ENCODE data around the gene ARHGEF19.
"Not testable (repeated sequence)": the region's sequence is repeated elsewhere in the genome, so short reads cannot be mapped to it uniquely, and the experiment has no call there.

Gene ARHGEF19

GRCh38 chr1:16221499-16221898 is 9.0 kb upstream of the ARHGEF19 start:
- Histone ChIP-seq H3K4me3 (ENCODE audit: low read depth, low read length) (no peak overlapping the region), H2AFZ (ENCODE audit: low read length, unreplicated experiment) (no peak overlapping the region), H3K27ac (ENCODE audit: low read depth, low read length) (no peak overlapping the region), H3K4me1 (ENCODE audit: control insufficient read depth, insufficient read depth, low read length, unreplicated experiment) (no peaks in the 10 kb centered on the region), H3K79me2 (ENCODE audit: control insufficient read depth, insufficient read depth, low read length, unreplicated experiment) (no peaks in the 10 kb centered on the region), H3K36me3 (ENCODE audit: insufficient read depth, low read length) (no peaks in the 10 kb centered on the region), H3K27me3 (ENCODE audit: insufficient read depth, low read length) (peaks cover 6% of the 10 kb centered on the region)

GRCh38 chr1:16219968-16220500 is 7.6 kb upstream of the ARHGEF19 start:
- Histone ChIP-seq H3K79me2 (ENCODE audit: control insufficient read depth, insufficient read depth, low read length, unreplicated experiment) (no peaks in the 10 kb centered on the region), H2AFZ (ENCODE audit: low read length, unreplicated experiment) (peak overlapping the region; percentile 57), H3K27me3 (ENCODE audit: insufficient read depth, low read length) (no peaks in the 10 kb centered on the region), H3K36me3 (ENCODE audit: insufficient read depth, low read length) (no peaks in the 10 kb centered on the region), H3K4me3 (ENCODE audit: low read depth, low read length) (peak overlapping the region; percentile 55; the same call in 1 of the 2 replicates), H3K27ac (ENCODE audit: low read depth, low read length) (no peak overlapping the region), H3K4me1 (ENCODE audit: control insufficient read depth, insufficient read depth, low read length, unreplicated experiment) (no peaks in the 10 kb centered on the region)

DNA sequence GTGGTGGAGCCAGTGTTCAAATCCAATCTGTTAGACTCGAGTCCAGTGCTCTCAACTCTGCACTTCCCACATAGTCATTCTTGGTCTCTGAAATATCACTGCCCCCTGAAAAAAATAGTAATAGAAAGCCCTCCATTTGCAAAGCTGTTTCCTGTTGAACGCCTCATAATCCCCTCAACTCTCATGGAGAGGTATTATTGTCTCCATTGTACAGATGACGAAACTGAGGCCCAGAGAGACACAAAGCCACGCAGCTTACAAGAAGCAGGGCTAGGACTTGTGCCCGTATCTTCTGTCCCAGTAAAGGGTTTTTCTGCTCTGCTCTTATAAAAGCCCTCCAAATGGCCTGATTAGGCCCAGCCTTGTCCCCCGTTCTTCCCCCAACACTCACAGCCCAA is 6.2 kb upstream of the ARHGEF19 start:
- Histone ChIP-seq H3K27me3 (ENCODE audit: insufficient read depth, low read length) (no peaks in the 10 kb centered on the region), H3K4me1 (ENCODE audit: control insufficient read depth, insufficient read depth, low read length, unreplicated experiment) (no peaks in the 10 kb centered on the region), H3K4me3 (ENCODE audit: low read depth, low read length) (no peak overlapping the region), H3K36me3 (ENCODE audit: insufficient read depth, low read length) (no peaks in the 10 kb centered on the region), H3K27ac (ENCODE audit: low read depth, low read length) (no peak overlapping the region), H2AFZ (ENCODE audit: low read length, unreplicated experiment) (no peak overlapping the region), H3K79me2 (ENCODE audit: control insufficient read depth, insufficient read depth, low read length, unreplicated experiment) (no peaks in the 10 kb centered on the region)

GRCh38 chr1:16218014-16218673 is 5.7 kb upstream of the ARHGEF19 start:
- H3K36me3 ChIP-seq (ENCODE audit: insufficient read depth, low read length) = no peaks in the 10 kb centered on the region
- H3K4me3 ChIP-seq (ENCODE audit: low read depth, low read length) = no peak overlapping the region
- no peaks in the 10 kb centered on the region for H3K27me3 ChIP-seq (ENCODE audit: insufficient read depth, low read length)
- no peaks in the 10 kb centered on the region for H3K79me2 ChIP-seq (ENCODE audit: control insufficient read depth, insufficient read depth, low read length, unreplicated experiment)
- H2AFZ ChIP-seq (ENCODE audit: low read length, unreplicated experiment) = no peak overlapping the region
- no peak overlapping the region for H3K27ac ChIP-seq (ENCODE audit: low read depth, low read length)
- no peaks in the 10 kb centered on the region for H3K4me1 ChIP-seq (ENCODE audit: control insufficient read depth, insufficient read depth, low read length, unreplicated experiment)

GRCh38 chr1:16217061-16217785 is 4.8 kb upstream of the ARHGEF19 start:
- Histone ChIP-seq H3K4me1 (ENCODE audit: control insufficient read depth, insufficient read depth, low read length, unreplicated experiment) (no peaks in the 10 kb centered on the region), H3K4me3 (ENCODE audit: low read depth, low read length) (peak overlapping the region; percentile 85), H3K36me3 (ENCODE audit: insufficient read depth, low read length) (no peaks in the 10 kb centered on the region), H3K27ac (ENCODE audit: low read depth, low read length) (0 out of 2 replicates have a peak overlapping the region, but pooled peaks have one; percentile 1), H2AFZ (ENCODE audit: low read length, unreplicated experiment) (peak overlapping the region; percentile 87), H3K27me3 (ENCODE audit: insufficient read depth, low read length) (no peaks in the 10 kb centered on the region), H3K79me2 (ENCODE audit: control insufficient read depth, insufficient read depth, low read length, unreplicated experiment) (no peaks in the 10 kb centered on the region)

- H2AFZ ChIP-seq (ENCODE audit: low read length, unreplicated experiment) = peak overlapping the region; percentile 87
- H3K4me3 ChIP-seq (ENCODE audit: low read depth, low read length) = peak overlapping the region; percentile 85
Observed at GRCh38 chr1:16215882-16216753, 3.7 kb upstream of the ARHGEF19 start.

DNA sequence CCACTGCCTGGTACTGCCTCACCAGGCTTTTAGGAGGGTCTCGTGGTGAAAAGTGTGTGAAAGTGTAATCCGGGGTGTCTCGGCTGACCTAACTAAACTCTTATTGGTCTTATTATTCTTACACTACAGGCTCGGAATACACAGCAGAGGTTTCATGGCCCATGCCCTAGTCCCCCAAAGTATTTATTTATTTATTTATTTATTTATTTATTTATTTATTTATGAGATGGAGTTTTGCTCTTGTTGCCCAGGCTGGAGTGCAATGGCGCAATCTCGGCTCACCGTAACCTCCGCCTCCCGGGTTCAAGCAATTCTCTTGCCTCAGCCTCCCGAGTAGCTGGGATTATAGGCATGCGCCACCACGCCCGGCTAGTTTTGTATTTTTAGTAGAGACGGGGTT is 2.8 kb upstream of the ARHGEF19 start:
- not testable (repeated sequence) for H3K27ac ChIP-seq (ENCODE audit: low read depth, low read length); H2AFZ ChIP-seq (ENCODE audit: low read length, unreplicated experiment); H3K27me3 ChIP-seq (ENCODE audit: insufficient read depth, low read length); H3K4me3 ChIP-seq (ENCODE audit: low read depth, low read length); H3K79me2 ChIP-seq (ENCODE audit: control insufficient read depth, insufficient read depth, low read length, unreplicated experiment); H3K4me1 ChIP-seq (ENCODE audit: control insufficient read depth, insufficient read depth, low read length, unreplicated experiment); H3K36me3 ChIP-seq (ENCODE audit: insufficient read depth, low read length)

More at GRCh38 chr1:16215882-16216753, 3.7 kb upstream of the ARHGEF19 start:
- H3K4me1 ChIP-seq (ENCODE audit: control insufficient read depth, insufficient read depth, low read length, unreplicated experiment) = no peaks in the 10 kb centered on the region
- H3K36me3 ChIP-seq (ENCODE audit: insufficient read depth, low read length) = no peaks in the 10 kb centered on the region
- no peak overlapping the region for H3K27ac ChIP-seq (ENCODE audit: low read depth, low read length)
- H3K79me2 ChIP-seq (ENCODE audit: control insufficient read depth, insufficient read depth, low read length, unreplicated experiment) = no peaks in the 10 kb centered on the region
- no peaks in the 10 kb centered on the region for H3K27me3 ChIP-seq (ENCODE audit: insufficient read depth, low read length)

DNA sequence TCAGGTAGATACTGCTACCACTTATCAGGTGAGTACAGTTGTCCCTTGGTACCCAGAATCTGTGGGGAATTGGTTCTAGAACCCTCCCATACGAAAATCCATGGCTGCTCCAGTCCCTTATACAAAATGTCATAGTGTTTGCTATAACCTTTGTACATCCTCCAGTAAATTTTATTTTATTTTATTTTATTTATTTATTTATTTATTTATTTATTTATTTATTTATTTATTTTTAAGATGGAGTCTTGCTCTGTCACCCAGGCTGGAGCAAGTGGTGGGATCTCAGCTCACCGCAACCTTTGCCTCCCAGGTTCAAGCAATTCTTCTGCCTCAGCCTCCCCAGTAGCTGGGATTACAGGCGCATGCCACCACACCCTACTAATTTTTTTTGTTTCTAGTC is 1.1 kb upstream of the ARHGEF19 start:
- H3K4me1 ChIP-seq (ENCODE audit: control insufficient read depth, insufficient read depth, low read length, unreplicated experiment); H3K27me3 ChIP-seq (ENCODE audit: insufficient read depth, low read length); H3K36me3 ChIP-seq (ENCODE audit: insufficient read depth, low read length); H3K27ac ChIP-seq (ENCODE audit: low read depth, low read length); H2AFZ ChIP-seq (ENCODE audit: low read length, unreplicated experiment); H3K4me3 ChIP-seq (ENCODE audit: low read depth, low read length); H3K79me2 ChIP-seq (ENCODE audit: control insufficient read depth, insufficient read depth, low read length, unreplicated experiment): not testable (repeated sequence)

DNA sequence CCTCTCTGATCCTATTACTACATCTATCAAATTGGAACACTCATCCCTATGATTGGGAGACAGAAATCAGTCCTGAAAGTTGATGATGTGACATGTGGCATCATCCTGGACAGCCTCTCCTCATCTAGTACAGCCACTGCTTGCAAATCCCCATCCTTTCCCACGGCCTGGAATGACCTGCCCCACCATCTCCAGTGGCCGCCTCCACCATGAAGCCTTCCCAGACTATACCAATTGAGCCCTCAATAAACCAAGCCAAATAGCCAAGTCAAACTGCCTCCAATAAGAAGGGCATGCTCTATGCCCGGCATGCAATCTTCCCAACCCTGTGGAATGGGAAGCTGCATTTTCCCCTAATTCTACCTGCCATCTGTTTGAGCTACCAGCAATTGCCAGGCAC is 561 bp upstream of the ARHGEF19 start:
- no peak overlapping the region for H3K4me3 ChIP-seq (ENCODE audit: low read depth, low read length)
- H3K27ac ChIP-seq (ENCODE audit: low read depth, low read length) = no peak overlapping the region
- peaks cover 3% of the 10 kb centered on the region for H3K4me1 ChIP-seq (ENCODE audit: control insufficient read depth, insufficient read depth, low read length, unreplicated experiment)
- no peak overlapping the region for H2AFZ ChIP-seq (ENCODE audit: low read length, unreplicated experiment)
- no peaks in the 10 kb centered on the region for H3K79me2 ChIP-seq (ENCODE audit: control insufficient read depth, insufficient read depth, low read length, unreplicated experiment)
- H3K27me3 ChIP-seq (ENCODE audit: insufficient read depth, low read length) = no peaks in the 10 kb centered on the region
- H3K36me3 ChIP-seq (ENCODE audit: insufficient read depth, low read length) = no peaks in the 10 kb centered on the region

DNA sequence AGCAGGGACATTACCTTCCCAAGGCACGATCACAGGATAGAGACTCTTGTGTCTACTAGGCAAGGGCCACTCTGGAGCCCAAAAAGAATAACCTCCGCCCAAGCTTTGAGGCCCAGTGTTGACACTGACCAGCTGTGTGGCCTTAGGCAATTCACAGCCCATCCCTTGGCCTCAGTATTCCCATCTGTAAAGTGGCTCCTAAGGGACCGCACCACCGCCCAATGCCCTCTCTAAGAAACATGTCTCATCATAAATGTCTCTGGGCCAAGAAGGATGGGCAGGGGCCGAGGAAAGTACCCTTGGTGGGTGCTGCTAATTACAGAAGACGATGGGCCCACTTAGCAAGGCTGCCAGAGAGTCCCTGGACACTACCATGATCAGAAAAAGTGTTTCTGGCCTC is 628 bp downstream of the ARHGEF19 start:
- no peaks in the 10 kb centered on the region for H3K27me3 ChIP-seq (ENCODE audit: insufficient read depth, low read length)
- no peaks in the 10 kb centered on the region for H3K79me2 ChIP-seq (ENCODE audit: control insufficient read depth, insufficient read depth, low read length, unreplicated experiment)
- no peak overlapping the region for H3K4me3 ChIP-seq (ENCODE audit: low read depth, low read length)
- H3K36me3 ChIP-seq (ENCODE audit: insufficient read depth, low read length) = no peaks in the 10 kb centered on the region
- H2AFZ ChIP-seq (ENCODE audit: low read length, unreplicated experiment) = no peak overlapping the region
- peaks cover 3% of the 10 kb centered on the region for H3K4me1 ChIP-seq (ENCODE audit: control insufficient read depth, insufficient read depth, low read length, unreplicated experiment)
- no peak overlapping the region for H3K27ac ChIP-seq (ENCODE audit: low read depth, low read length)

Data from ACC112 (cell line).